Embryonic facial prominence (tissue), 1 donor: ENCODE measurements around the gene SPDYE17.
"Not testable (repeated sequence)": the region's sequence is repeated elsewhere in the genome, so short reads cannot be mapped to it uniquely, and the experiment has no call there.

ENCODE experiments used
- DNase-seq: peaks from one replicate; pipeline ENCODE4 v3.0.0-alpha.2; 2016; ENCODE audit errors: extremely low spot score

The SPDYE17 gene

DNA sequence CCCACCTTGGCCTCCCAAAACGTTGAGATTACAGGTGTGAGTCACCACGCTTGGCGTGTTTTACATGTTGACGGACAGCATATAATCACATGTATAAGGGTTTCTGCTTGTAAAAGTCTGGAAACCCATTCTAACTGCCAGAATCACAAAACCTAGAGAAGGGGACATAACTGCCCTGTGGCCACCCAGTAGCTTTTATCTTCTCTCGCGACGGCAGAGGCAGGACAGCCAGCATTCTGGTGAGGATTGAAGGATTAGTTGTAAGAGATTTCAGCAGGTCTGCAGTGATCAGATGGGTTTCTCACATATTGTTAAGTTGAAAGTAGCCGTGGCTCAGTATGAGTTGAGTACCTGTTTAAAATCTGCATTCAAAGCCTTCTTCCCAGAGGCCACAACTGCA lies 59.8 kb downstream of the SPDYE17 start:
- DNase-seq = not testable (repeated sequence)
